MM.1S (cell line): Measurements from ENCODE around the gene GNAT1.

Experiments
- DNase-seq: peaks from one replicate; pipeline ENCODE4 v3.0.0-alpha.2; 2015
- H2AFZ ChIP-seq: fragments of 300-600 bp; sonication (generic); 2 replicates; pipeline ENCODE4 v1.6.0; 2016; ENCODE audit warnings: antibody characterized with exemption, low read length
- H3F3A ChIP-seq: fragments of 300-600 bp; sonication (generic); 2 replicates; pipeline ENCODE4 v1.6.1; 2016; ENCODE audit warnings: mild to moderate bottlenecking, antibody characterized with exemption, low read length, moderate library complexity, mixed read lengths; ENCODE audit not compliant: insufficient read depth
- H3K27ac ChIP-seq: fragments of 300-600 bp; sonication (generic); 2 replicates; pipeline ENCODE4 v1.5.1; 2016; ENCODE audit warnings: mild to moderate bottlenecking, low read length
- H3K27me3 ChIP-seq: fragments of 300-600 bp; sonication (generic); replicated peaks from 2 replicates; pipeline ENCODE4 v1.6.0; 2016; ENCODE audit warnings: low read length; ENCODE audit not compliant: insufficient read depth
- H3K36me3 ChIP-seq: fragments of 300-600 bp; sonication (generic); replicated peaks from 2 replicates; pipeline ENCODE4 v1.6.1; 2016; ENCODE audit warnings: mild to moderate bottlenecking, low read length, mixed read lengths; ENCODE audit not compliant: insufficient read depth
- H3K4me1 ChIP-seq: fragments of 300-600 bp; sonication (generic); 2 replicates; pipeline ENCODE4 v1.6.1; 2016; ENCODE audit warnings: low read length, mixed read lengths
- H3K4me2 ChIP-seq: fragments of 300-600 bp; sonication (generic); 2 replicates; pipeline ENCODE4 v1.6.0; 2016; ENCODE audit warnings: low read depth, low read length
- H3K4me3 ChIP-seq: fragments of 300-600 bp; sonication (generic); 2 replicates; pipeline ENCODE4 v1.5.1; 2016; ENCODE audit warnings: low read length, mixed read lengths
- H3K79me2 ChIP-seq: fragments of 300-600 bp; sonication (generic); 2 replicates; pipeline ENCODE4 v1.6.1; 2016; ENCODE audit warnings: mixed run types, low read length, mixed read lengths
- H3K9ac ChIP-seq: fragments of 300-600 bp; sonication (generic); 2 replicates; pipeline ENCODE4 v1.6.1; 2016; ENCODE audit warnings: low read length, mixed read lengths
- H3K9me2 ChIP-seq: fragments of 300-600 bp; sonication (generic); replicated peaks from 2 replicates; pipeline ENCODE4 v1.6.1; 2016; ENCODE audit warnings: mild to moderate bottlenecking, low read length, mixed read lengths; ENCODE audit not compliant: insufficient read depth
- H3K9me3 ChIP-seq: fragments of 300-600 bp; sonication (generic); replicated peaks from 2 replicates; pipeline ENCODE4 v1.6.1; 2016; ENCODE audit warnings: mild to moderate bottlenecking, low read length, mixed read lengths; ENCODE audit not compliant: insufficient read depth
- H4K20me1 ChIP-seq: fragments of 300-600 bp; sonication (generic); 2 replicates; pipeline ENCODE4 v1.6.1; 2016; ENCODE audit warnings: mild to moderate bottlenecking, low read length, moderate library complexity, mixed read lengths; ENCODE audit not compliant: insufficient read depth
- EZH2 ChIP-seq: fragments of 300-600 bp; sonication (generic); optimal IDR thresholded peaks from 2 replicates; pipeline ENCODE3; 2017; ENCODE audit warnings: low read depth, mild to moderate bottlenecking, antibody characterized with exemption, low read length, mixed read lengths
- EZH2phosphoT487 ChIP-seq: fragments of 300-600 bp; sonication (generic); IDR thresholded peaks from 2 replicates; pipeline ENCODE4 v1.6.1; 2018; ENCODE audit warnings: antibody characterized with exemption, low read length
- TF ChIP-seq, protein P1 (sequence below): fragments of 300-600 bp; sonication (generic); IDR thresholded peaks from 2 replicates; pipeline ENCODE4 v1.5.1; 2016; ENCODE audit warnings: antibody characterized with exemption, low read length, mixed read lengths

GNAT1 gene

GRCh38 chr3:50169232-50169832, 22.1 kb upstream of the GNAT1 start:
- Histone ChIP-seq H3K27me3 (peaks cover 59% of the 10 kb centered on the region), H3K4me1 (no peaks in the 10 kb centered on the region), H4K20me1 (no peaks in the 10 kb centered on the region), H3K9ac (no peak overlapping the region), H3K9me3 (no peaks in the 10 kb centered on the region), H3K79me2 (no peaks in the 10 kb centered on the region), H3K9me2 (no peaks in the 10 kb centered on the region), H3K4me3 (no peak overlapping the region), H2AFZ (no peak overlapping the region), H3K27ac (no peak overlapping the region), H3K36me3 (no peaks in the 10 kb centered on the region), H3K4me2 (no peak overlapping the region), H3F3A (no peaks in the 10 kb centered on the region)
- no peak for DNase-seq
- TF ChIP-seq EZH2 (no peak), EZH2phosphoT487 (no peak)
- TF ChIP-seq, protein P1, sequence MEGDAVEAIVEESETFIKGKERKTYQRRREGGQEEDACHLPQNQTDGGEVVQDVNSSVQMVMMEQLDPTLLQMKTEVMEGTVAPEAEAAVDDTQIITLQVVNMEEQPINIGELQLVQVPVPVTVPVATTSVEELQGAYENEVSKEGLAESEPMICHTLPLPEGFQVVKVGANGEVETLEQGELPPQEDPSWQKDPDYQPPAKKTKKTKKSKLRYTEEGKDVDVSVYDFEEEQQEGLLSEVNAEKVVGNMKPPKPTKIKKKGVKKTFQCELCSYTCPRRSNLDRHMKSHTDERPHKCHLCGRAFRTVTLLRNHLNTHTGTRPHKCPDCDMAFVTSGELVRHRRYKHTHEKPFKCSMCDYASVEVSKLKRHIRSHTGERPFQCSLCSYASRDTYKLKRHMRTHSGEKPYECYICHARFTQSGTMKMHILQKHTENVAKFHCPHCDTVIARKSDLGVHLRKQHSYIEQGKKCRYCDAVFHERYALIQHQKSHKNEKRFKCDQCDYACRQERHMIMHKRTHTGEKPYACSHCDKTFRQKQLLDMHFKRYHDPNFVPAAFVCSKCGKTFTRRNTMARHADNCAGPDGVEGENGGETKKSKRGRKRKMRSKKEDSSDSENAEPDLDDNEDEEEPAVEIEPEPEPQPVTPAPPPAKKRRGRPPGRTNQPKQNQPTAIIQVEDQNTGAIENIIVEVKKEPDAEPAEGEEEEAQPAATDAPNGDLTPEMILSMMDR: no peak

GRCh38 chr3:50169858-50170257, 21.6 kb upstream of the GNAT1 start:
- H3K27me3 ChIP-seq: peaks cover 53% of the 10 kb centered on the region
- no peak overlapping the region for H3K9ac ChIP-seq
- H3K4me3 ChIP-seq: no peak overlapping the region
- H3K4me2 ChIP-seq: no peak overlapping the region
- no peaks in the 10 kb centered on the region for H3K36me3 ChIP-seq
- no peak overlapping the region for H2AFZ ChIP-seq
- no peaks in the 10 kb centered on the region for H3F3A ChIP-seq
- H3K27ac ChIP-seq: no peak overlapping the region
- H3K4me1 ChIP-seq: no peaks in the 10 kb centered on the region
- H4K20me1 ChIP-seq: no peaks in the 10 kb centered on the region
- no peaks in the 10 kb centered on the region for H3K79me2 ChIP-seq
- TF ChIP-seq, protein P1: no peak
- TF ChIP-seq EZH2phosphoT487: no peak
- no peak for TF ChIP-seq EZH2
- no peaks in the 10 kb centered on the region for H3K9me2 ChIP-seq
- H3K9me3 ChIP-seq: no peaks in the 10 kb centered on the region
- DNase-seq: no peak

- no peaks in the 10 kb centered on the region for H3K36me3 ChIP-seq
- H4K20me1 ChIP-seq: no peaks in the 10 kb centered on the region
- H3K4me2 ChIP-seq: no peak overlapping the region
- no peaks in the 10 kb centered on the region for H3K9me2 ChIP-seq
- H2AFZ ChIP-seq: no peak overlapping the region
- no peaks in the 10 kb centered on the region for H3F3A ChIP-seq
- H3K9me3 ChIP-seq: no peaks in the 10 kb centered on the region
- no peak overlapping the region for H3K9ac ChIP-seq
- H3K4me3 ChIP-seq: no peak overlapping the region
- peaks cover 46% of the 10 kb centered on the region for H3K27me3 ChIP-seq
- TF ChIP-seq EZH2phosphoT487 (no peak), EZH2 (no peak)
- TF ChIP-seq, protein P1: no peak
- H3K27ac ChIP-seq: no peak overlapping the region
- no peaks in the 10 kb centered on the region for H3K79me2 ChIP-seq
- H3K4me1 ChIP-seq: no peaks in the 10 kb centered on the region
- no peak for DNase-seq
Measured at GRCh38 chr3:50170689-50171088, 20.7 kb upstream of the GNAT1 start.
